Stimulated activated CD8-positive, alpha-beta memory T cell treated with anti-CD3 and anti-CD28 coated beads, Interleukin-4, amount 100 ng/mL, for 4 hours (primary cell): ENCODE measurements around the gene TUBB3.
A peak's percentile ranks its signal among the peaks of the same experiment; 100 is the strongest.
"Not testable (repeated sequence)": the region's sequence is repeated elsewhere in the genome, so short reads cannot be mapped to it uniquely, and the experiment has no call there.

Experiments used
- DNase-seq, 2 donors: peaks; one replicate each; pipeline ENCODE4 v3.0.0-alpha.2; 2020; ENCODE audit warnings: low read depth in 2 of 2, low spot score in 1 of 2

Gene TUBB3

DNA sequence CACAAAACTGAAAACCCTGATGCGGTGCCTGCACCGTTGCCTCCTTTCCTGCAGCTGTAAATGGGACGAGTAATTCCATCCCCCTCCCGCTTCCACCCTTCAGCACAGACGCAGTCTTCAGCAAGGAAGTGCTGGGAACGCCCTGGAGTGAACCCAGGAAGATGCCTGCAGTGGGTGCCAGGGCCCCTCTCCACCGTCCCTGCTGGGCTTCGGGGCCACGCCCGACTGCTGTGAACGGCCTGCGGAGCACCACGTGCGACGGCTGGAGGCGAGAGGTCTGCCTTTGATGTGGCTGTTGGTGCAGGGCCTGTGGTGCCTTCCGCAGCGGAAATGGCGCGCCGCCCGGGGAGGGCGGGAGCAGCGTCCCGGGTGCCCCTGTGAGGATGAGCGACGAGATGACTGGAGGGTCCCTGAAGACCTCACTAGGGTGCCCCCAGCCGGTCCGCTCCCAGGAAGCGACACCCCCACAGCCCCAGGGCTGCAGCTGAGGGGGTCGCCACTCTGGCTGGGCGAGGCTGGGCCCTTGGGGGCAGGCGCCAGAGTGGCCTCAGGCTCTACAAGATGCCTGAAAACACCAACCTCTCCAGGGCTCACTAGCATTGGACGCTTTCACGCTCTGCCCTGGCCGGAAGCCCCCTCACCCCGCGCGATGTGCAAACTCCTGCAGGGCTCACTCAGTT lies 5.2 kb upstream of the TUBB3 start:
- DNase-seq: peak; percentile 32 to 58

GRCh38 chr16:89918453-89919347 lies 4.4 kb upstream of the TUBB3 start, which contains the start of gene MC1R:
Gene MC1R (plus strand): TSS chr16:89918862. CDS start chr16:89919259, 397 bp downstream.
- DNase-seq: no peak

DNA sequence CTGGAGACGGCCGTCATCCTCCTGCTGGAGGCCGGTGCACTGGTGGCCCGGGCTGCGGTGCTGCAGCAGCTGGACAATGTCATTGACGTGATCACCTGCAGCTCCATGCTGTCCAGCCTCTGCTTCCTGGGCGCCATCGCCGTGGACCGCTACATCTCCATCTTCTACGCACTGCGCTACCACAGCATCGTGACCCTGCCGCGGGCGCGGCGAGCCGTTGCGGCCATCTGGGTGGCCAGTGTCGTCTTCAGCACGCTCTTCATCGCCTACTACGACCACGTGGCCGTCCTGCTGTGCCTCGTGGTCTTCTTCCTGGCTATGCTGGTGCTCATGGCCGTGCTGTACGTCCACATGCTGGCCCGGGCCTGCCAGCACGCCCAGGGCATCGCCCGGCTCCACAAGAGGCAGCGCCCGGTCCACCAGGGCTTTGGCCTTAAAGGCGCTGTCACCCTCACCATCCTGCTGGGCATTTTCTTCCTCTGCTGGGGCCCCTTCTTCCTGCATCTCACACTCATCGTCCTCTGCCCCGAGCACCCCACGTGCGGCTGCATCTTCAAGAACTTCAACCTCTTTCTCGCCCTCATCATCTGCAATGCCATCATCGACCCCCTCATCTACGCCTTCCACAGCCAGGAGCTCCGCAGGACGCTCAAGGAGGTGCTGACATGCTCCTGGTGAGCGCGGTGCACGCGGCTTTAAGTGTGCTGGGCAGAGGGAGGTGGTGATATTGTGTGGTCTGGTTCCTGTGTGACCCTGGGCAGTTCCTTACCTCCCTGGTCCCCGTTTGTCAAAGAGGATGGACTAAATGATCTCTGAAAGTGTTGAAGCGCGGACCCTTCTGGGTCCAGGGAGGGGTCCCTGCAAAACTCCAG lies 3.4 kb upstream of the TUBB3 start:
- no peak for DNase-seq

GRCh38 chr16:89920723-89921122 lies 2.4 kb upstream of the TUBB3 start:
- no peak for DNase-seq

DNA sequence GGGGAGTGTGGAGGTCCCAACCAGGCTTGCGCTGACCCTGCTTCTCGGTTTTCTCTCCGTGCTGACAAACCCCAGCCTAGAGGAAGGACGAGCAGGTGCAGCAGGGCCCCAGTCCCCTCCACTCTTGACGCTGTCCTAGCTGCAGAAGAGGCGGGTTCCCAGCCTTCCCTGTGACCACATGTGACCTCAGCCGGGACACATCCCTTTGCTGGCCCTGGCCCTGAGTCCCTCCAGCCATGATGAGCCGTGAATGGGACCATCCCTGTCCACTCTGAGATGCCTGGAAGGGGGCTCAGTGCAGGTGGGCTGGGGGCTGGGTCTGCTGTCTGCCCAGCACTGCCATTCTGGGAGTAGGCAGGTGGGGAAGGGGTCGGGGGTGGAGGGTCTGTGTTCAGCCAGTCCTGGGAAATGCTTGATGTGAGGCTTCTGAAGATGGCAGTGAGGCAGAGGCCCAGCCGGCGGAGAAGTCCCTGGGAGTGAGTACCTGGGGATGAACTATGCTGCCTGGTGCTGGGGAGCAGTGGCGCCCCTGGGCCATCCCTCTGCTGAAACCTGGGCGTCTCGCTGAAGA lies 1.9 kb upstream of the TUBB3 start:
- no peak for DNase-seq

DNA sequence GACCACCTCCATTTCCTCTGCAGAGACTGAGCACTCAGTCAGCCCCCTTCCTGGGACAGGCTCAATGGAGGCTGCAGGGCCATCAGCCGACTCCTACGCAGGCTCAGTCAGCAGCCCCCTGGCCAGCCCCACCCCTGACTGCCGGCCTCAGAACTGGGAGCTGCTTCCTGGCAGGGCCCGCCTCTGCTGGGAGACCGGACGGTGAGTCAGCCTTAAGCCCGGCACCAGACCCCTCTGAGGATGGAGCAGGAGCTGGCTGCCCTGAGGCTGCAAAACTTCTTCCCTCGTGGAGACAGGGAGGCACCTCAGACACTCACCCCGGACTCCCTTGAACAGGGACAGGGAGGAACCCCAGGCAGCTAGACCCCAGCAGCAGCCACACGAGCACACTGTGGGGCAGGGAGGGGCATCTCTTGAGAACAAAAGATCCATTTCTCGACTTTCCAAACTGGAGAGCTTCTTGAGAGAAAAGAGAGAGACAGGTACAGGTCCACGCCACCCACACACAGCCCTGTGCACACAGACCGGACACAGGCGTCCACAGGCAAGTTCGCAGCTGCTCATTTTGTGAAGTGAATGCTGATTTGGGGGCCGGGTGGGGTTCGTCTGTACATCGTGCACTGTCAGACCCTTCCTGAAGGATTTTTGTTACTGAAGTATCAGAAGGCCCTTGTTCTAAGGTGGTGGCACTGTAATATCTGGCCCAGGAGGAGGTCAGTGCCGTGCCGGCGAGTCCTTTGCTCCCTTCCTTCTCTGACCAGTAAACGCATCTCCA lies 1.3 kb upstream of the TUBB3 start:
- DNase-seq: no peak

GRCh38 chr16:89922477-89922883 lies 662 bp upstream of the TUBB3 start:
- DNase-seq: no peak

DNA sequence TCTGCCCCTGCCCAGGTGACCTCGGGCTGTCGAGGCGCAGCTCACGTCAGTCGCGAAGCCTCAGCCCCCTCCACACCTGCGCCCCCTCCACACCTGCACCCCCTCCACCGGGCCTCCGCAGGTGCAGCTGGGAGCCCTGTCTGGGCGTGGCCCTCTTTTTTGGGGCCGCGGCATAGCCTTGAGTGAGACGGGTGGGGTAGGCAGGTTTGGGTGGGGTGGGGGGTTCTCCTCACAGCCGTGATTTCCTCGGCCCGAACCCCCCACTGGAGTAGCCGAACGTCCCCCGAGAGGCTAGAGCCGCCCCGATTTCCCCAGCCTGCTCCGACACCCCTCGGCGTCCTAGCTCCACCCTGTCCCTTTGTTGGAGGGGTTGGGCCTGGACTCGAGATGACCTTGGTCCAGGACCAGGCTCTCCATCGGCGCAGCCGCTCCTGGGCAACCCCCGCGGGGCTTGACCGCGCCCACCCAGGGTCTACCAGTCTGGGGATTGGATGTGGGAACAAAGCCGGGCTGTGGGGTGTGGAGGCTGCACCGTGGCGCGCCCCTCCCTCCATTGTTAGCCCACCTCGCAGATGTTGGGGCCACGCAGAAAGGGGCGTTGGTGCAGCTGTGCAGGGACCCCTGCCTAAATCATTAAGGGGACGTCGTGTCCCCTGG lies 626 bp downstream of the TUBB3 start:
- DNase-seq: no peak

GRCh38 chr16:89924297-89924924 lies 1.3 kb downstream of the TUBB3 start:
- DNase-seq: no peak

GRCh38 chr16:89924925-89925307 lies 1.8 kb downstream of the TUBB3 start:
- no peak for DNase-seq

DNA sequence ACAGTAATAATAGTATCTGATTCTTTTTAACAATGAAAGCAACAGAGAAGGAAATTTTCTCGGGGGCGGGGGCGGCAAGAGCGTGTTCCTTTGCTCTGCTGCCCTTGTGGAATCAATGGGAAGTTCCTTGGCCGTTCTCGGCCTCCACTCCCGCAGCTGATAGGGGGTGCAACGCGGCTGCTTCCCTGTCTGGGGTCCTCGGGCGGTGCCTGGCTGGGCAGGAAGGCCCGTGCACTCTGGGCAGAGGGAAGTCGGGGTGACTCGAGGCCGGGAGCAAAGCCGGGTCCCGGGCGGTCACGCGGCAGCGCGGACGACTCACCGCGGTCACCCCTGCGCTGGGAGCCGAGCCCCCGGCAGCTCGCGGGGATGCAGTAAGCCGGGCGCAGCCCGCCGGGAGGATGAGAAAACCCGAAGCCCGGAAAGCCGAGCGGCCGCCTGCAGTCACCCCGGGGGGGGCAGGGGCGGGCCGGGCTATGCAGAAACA lies 2.5 kb downstream of the TUBB3 start:
- DNase-seq: no peak

DNA sequence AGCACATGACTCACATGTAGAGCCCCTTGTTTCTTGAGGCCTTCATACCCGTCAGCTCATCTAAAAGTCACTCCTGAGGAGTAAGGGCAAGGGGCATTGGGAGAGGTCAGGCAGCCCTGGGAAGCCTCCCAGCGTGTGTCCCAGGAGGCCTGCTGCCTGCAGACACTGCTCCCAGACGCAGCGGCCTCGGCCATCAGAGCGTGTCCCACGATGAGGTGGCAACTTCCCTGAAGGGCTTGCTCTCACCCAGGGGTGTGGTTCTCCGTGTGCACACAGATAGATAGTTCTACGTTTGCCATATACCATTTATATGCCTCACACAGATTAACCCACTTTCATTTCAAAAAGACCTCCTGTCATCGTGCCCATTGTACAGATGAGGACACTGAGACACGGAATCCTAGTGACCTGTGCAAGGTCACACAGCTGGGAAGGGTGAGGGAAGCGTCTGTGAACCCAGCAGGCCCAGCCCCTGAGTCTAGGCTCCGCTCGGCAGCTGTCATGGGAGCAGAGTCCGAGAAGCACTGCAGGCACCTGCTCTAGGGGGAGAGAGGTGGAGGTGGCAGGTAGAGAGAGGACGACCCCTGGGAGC lies 8.3 kb downstream of the TUBB3 start:
- no peak for DNase-seq

GRCh38 chr16:89931964-89932363 lies 8.8 kb downstream of the TUBB3 start:
- DNase-seq: no peak

DNA sequence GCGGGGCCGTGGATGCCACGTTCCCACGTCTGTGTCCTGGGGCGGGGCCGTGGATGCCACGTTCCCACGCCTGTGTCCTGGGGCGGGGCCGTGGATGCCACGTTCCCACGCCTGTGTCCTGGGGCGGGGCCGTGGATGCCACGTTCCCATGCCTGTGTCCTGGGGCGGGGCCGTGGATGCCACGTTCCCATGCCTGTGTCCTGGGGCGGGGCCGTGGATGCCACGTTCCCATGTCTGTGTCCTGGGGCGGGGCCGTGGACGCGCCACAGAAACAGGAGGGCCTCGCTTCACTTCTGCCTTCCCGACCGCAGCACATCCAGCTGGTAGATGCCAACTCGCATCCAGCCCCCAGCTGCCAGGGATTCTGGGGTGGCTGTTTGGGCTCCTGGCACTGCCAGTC lies 10.9 kb downstream of the TUBB3 start:
- not testable (repeated sequence) for DNase-seq

DNA sequence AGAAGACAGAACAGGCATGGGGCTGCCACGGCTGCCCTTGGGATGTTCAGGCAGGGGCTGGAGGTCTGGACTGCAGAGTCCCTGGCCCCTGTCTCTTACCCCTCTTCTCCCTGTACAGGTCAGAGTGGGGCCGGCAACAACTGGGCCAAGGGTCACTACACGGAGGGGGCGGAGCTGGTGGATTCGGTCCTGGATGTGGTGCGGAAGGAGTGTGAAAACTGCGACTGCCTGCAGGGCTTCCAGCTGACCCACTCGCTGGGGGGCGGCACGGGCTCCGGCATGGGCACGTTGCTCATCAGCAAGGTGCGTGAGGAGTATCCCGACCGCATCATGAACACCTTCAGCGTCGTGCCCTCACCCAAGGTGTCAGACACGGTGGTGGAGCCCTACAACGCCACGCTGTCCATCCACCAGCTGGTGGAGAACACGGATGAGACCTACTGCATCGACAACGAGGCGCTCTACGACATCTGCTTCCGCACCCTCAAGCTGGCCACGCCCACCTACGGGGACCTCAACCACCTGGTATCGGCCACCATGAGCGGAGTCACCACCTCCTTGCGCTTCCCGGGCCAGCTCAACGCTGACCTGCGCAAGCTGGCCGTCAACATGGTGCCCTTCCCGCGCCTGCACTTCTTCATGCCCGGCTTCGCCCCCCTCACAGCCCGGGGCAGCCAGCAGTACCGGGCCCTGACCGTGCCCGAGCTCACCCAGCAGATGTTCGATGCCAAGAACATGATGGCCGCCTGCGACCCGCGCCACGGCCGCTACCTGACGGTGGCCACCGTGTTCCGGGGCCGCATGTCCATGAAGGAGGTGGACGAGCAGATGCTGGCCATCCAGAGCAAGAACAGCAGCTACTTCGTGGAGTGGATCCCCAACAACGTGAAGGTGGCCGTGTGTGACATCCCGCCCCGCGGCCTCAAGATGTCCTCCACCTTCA lies 11.7 kb downstream of the TUBB3 start:
- DNase-seq: no peak

DNA sequence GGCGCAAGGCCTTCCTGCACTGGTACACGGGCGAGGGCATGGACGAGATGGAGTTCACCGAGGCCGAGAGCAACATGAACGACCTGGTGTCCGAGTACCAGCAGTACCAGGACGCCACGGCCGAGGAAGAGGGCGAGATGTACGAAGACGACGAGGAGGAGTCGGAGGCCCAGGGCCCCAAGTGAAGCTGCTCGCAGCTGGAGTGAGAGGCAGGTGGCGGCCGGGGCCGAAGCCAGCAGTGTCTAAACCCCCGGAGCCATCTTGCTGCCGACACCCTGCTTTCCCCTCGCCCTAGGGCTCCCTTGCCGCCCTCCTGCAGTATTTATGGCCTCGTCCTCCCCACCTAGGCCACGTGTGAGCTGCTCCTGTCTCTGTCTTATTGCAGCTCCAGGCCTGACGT lies 12.5 kb downstream of the TUBB3 start:
- not testable (repeated sequence) for DNase-seq

- no peak for DNase-seq
Measured at GRCh38 chr16:89936034-89936433, 12.9 kb downstream of the TUBB3 start.

DNA sequence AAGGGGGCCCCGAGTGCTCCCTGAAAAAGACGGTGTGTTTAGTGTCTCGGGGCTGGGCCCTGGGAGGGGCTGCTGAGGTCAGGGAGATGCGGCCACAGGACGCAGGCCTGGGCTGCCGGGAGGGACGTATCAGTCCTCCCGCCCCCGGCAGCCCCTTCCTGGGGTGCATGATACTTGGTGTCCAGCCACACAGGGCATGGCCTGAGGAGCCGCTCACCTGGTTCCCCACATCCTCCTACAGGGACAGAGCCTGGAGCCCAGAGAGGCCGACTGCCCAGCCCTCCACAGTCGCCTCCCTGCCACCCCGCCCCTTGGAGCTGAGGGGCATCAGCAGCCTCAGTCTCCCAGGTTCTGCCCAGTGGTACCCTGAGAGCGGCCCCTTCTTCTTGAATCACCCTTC lies 13.4 kb downstream of the TUBB3 start:
- DNase-seq: no peak
